GM12873 (cell line): Measurements from ENCODE around the gene TMEM208.

Experiments
- CTCF ChIP-seq: IDR thresholded peaks from 2 replicates; pipeline ENCODE4 v1.5.1; 2012; ENCODE audit warnings: low read depth, mild to moderate bottlenecking, moderate library complexity, low read length, control low read depth; ENCODE audit not compliant: insufficient read depth; ENCODE audit errors: missing control alignments

TMEM208 gene

GRCh38 chr16:67268136-67268579 is 41.2 kb downstream of the TMEM208 start:
- no peak for TF ChIP-seq CTCF

GRCh38 chr16:67269766-67270165 is 42.8 kb downstream of the TMEM208 start:
- no peak for TF ChIP-seq CTCF

GRCh38 chr16:67270931-67271338 is 44.0 kb downstream of the TMEM208 start:
- TF ChIP-seq CTCF = no peak

GRCh38 chr16:67271446-67271845 is 44.5 kb downstream of the TMEM208 start:
- no peak for TF ChIP-seq CTCF

GRCh38 chr16:67275321-67275720 is 48.4 kb downstream of the TMEM208 start:
- no peak for TF ChIP-seq CTCF

GRCh38 chr16:67277294-67277998 is 50.5 kb downstream of the TMEM208 start:
- no peak for TF ChIP-seq CTCF

- TF ChIP-seq CTCF = no peak
Observed at GRCh38 chr16:67277999-67278772, 51.3 kb downstream of the TMEM208 start.
